ENCODE results near the gene CLNS1A. TPM values are rescaled to one million over a fixed set of nuclear protein-coding genes. Genes with fewer than 3 reads are reported as not detected.
A peak's percentile ranks its signal among the peaks of the same experiment; 100 is the strongest.

Gene CLNS1A
- total RNA-seq, 1 experiment from 2014 or later = 151 TPM

- ChIA-PET CTCF (interaction anchor here (1.1 to 2.6 kb wide), 2 partner anchors 17 to 512 kb away, joined by 3 to 13 read pairs; no protein-coding TSS in a partner anchor), POLR2A (no interaction called here), RAD21 (ENCODE audit: low non-redundant PET in 1 of 2, low total read pairs in 2 of 2, uncharacterized antibody in 2 of 2, unreplicated experiment in 2 of 2) (no interaction called here)
- no TSS peak for BruUV-seq (replicated peaks)
- peak overlapping the region; percentile 4; the same call in 1 of the 2 replicates for H3K9ac ChIP-seq (ENCODE audit: low read length)
- peak overlapping the region; percentile 39 for H3K4me2 ChIP-seq (ENCODE audit: low read length)
- no peak overlapping the region for H3K4me3 ChIP-seq (replicated peaks in 1 of 2; ENCODE audit: low read depth in 1 of 2, low read length in 2 of 2)
- H3K79me2 ChIP-seq (ENCODE audit: insufficient read depth, low read length) = no peaks in the 10 kb centered on the region
- peak; percentile 69 for ATAC-seq
- H4K20me1 ChIP-seq (ENCODE audit: insufficient read depth) = no peaks in the 10 kb centered on the region
- no peak for DNase-seq (ENCODE audit: low read depth, low spot score)
- H3K27ac ChIP-seq (ENCODE audit: low read depth, low read length) = peak overlapping the region; percentile 45; the same call in 1 of the 2 replicates
- H3K9me2 ChIP-seq (ENCODE audit: insufficient read depth) = no peaks in the 10 kb centered on the region
- H3K27me3 ChIP-seq (ENCODE audit: insufficient read depth, low read length) = no peaks in the 10 kb centered on the region
- H3K4me1 ChIP-seq (ENCODE audit: control insufficient read depth in 1 of 2, insufficient read depth in 2 of 2, low read length in 2 of 2) = peaks cover 6 to 18% of the 10 kb centered on the region in 2 experiments; a peak in 3 of 4 replicates
- no peak overlapping the region for H2AFZ ChIP-seq (ENCODE audit: low read depth, low read length, poor library complexity, severe bottlenecking)
- no peaks in the 10 kb centered on the region for H3K9me3 ChIP-seq (ENCODE audit: control insufficient read depth in 1 of 2, insufficient read depth in 1 of 2, low read depth in 1 of 2, low read length in 2 of 2)
- intact Hi-C loops (cut with micrococcal nuclease) = no loop called here
- H3K36me3 ChIP-seq (ENCODE audit: control insufficient read depth in 1 of 2, insufficient read depth in 2 of 2, low read length in 2 of 2) = 0 out of 4 replicates have a peak, but pooled peaks cover 0 to 4% of the 10 kb centered on the region in 2 experiments
- no peak for TF ChIP-seq CTCF (IDR thresholded peaks at IDR 0.05 in 2 of 3, conservative IDR thresholded peaks at IDR 0.05 in 1 of 3; ENCODE audit: borderline replicate concordance in 1 of 3, insufficient read depth in 1 of 3, low read depth in 2 of 3, low read length in 2 of 3)
- TF ChIP-seq SP1 (IDR thresholded peaks at IDR 0.05; ENCODE audit: low read depth) = peak; percentile 35; the same call in 1 of the 2 replicates
- TF ChIP-seq SIN3A (IDR thresholded peaks at IDR 0.05; ENCODE audit: low read depth) = 0 out of 2 replicates have a peak, but pooled peaks have one; percentile 28
- TF ChIP-seq ZFX (IDR thresholded peaks at IDR 0.05) = no peak
- no peak for TF ChIP-seq POLR2AphosphoS5 (IDR thresholded peaks at IDR 0.05; ENCODE audit: low read depth, low read length)
- TF ChIP-seq EGR1 (IDR thresholded peaks at IDR 0.05; ENCODE audit: low read depth) = no peak
- TF ChIP-seq REST (IDR thresholded peaks at IDR 0.05; ENCODE audit: low read depth) = no peak
- no peak for TF ChIP-seq POLR2A (IDR thresholded peaks at IDR 0.05; ENCODE audit: borderline replicate concordance, extremely low read depth, insufficient read depth, insufficient read length)
- TF ChIP-seq JUND (IDR thresholded peaks at IDR 0.05) = peak; percentile 54
- TF ChIP-seq CBX3 (IDR thresholded peaks at IDR 0.05; ENCODE audit: low read depth) = peak; percentile 17; the same call in 1 of the 2 replicates
- TF ChIP-seq RAD21 (IDR thresholded peaks at IDR 0.05; ENCODE audit: low read depth) = 0 out of 2 replicates have a peak, but pooled peaks have one; percentile 1
- TF ChIP-seq ZBTB33 (IDR thresholded peaks at IDR 0.05; ENCODE audit: extremely low read depth, insufficient replicate concordance, low read length) = no peak
- TF ChIP-seq FOSL1 (IDR thresholded peaks at IDR 0.05; ENCODE audit: low read depth) = peak; percentile 62
- 0 out of 2 replicates have a peak, but pooled peaks have one; percentile 18 for TF ChIP-seq CEBPB (IDR thresholded peaks at IDR 0.05; ENCODE audit: low read depth)
These were observed 35.1 kb downstream of the CLNS1A start for GRCh38 chr11:77602381-77603088.

All from HCT116 (cell line).